Activated CD4-positive, alpha-beta T cell treated with anti-CD3 and anti-CD28 coated beads, Interleukin-2, amount 10 ng/mL, durations not matched to agents 7 days and 5 days (primary cell): ENCODE data around the gene BLOC1S2. TPM values are rescaled to one million over a fixed set of nuclear protein-coding genes. Genes with fewer than 3 reads are reported as not detected.
"Not testable (repeated sequence)": the region's sequence is repeated elsewhere in the genome, so short reads cannot be mapped to it uniquely, and the experiment has no call there.

Experiments
- CTCF ChIA-PET: fragments of 350-600 bp; sonication (Branson Sonifier 250); formaldehyde crosslinking; loops from one replicate; lab custom pipeline; 2021; ENCODE audit warnings: antibody characterized with exemption; lab: Charles Lee
- POLR2A ChIA-PET: fragments of 350-600 bp; sonication (Branson Sonifier 250); formaldehyde crosslinking; loops from one replicate; lab custom pipeline; 2021; ENCODE audit warnings: antibody characterized with exemption; lab: Charles Lee
- DNase-seq: peaks from one replicate; pipeline ENCODE4 v3.0.0-alpha.2; 2020
- H3K27ac Mint-ChIP-seq: one replicate; pipeline ENCODE4 v1.8.0; 2021; ENCODE audit warnings: mild to moderate bottlenecking, moderate library complexity, mixed read lengths
- H3K27me3 Mint-ChIP-seq: one replicate; pipeline ENCODE4 v1.8.0; 2021; ENCODE audit warnings: mixed read lengths
- H3K36me3 Mint-ChIP-seq: one replicate; pipeline ENCODE4 v1.8.0; 2021; ENCODE audit warnings: low read depth, mixed read lengths
- H3K4me1 Mint-ChIP-seq: one replicate; pipeline ENCODE4 v1.8.0; 2021; ENCODE audit warnings: mixed read lengths
- H3K4me3 Mint-ChIP-seq: one replicate; pipeline ENCODE4 v1.8.0; 2021; ENCODE audit warnings: mild to moderate bottlenecking, moderate library complexity, mixed read lengths
- H3K9me3 Mint-ChIP-seq: one replicate; pipeline ENCODE4 v1.8.0; 2021; ENCODE audit warnings: mixed read lengths
- total RNA-seq, 2 experiments: library from RNA; stranded (reverse); gene quantifications; one replicate each; pipeline ENCODE4 v1.2.3, GENCODE V29; 2021

The BLOC1S2 gene
- total RNA-seq, 2 experiments from 2014 or later: 42.1 to 46.9 TPM

- DNase-seq: no peak
- no peaks in the 10 kb centered on the region for H3K9me3 Mint-ChIP-seq
- no peaks in the 10 kb centered on the region for H3K4me1 Mint-ChIP-seq
- no peak overlapping the region for H3K27ac Mint-ChIP-seq
- no peak overlapping the region for H3K4me3 Mint-ChIP-seq
- ChIA-PET POLR2A (no interaction called here), CTCF (interaction anchor here (1.7 to 2.4 kb wide), 2 partner anchors 12 to 15 kb away, joined by 3 to 8 read pairs; no protein-coding TSS in a partner anchor)
- H3K27me3 Mint-ChIP-seq: peaks cover 56% of the 10 kb centered on the region
- H3K36me3 Mint-ChIP-seq: no peaks in the 10 kb centered on the region
Measured at GRCh38 chr10:100315615-100316014, 29.1 kb upstream of the BLOC1S2 start.

GRCh38 chr10:100311298-100311697 is 24.8 kb upstream of the BLOC1S2 start:
- ChIA-PET POLR2A (no interaction called here), CTCF (interaction anchor here (0.7 to 1.5 kb wide), 3 partner anchors 13 to 122 kb away, joined by 3 to 5 read pairs (median 4); no protein-coding TSS in a partner anchor)
- H3K4me3 Mint-ChIP-seq: no peak overlapping the region
- no peaks in the 10 kb centered on the region for H3K4me1 Mint-ChIP-seq
- H3K9me3 Mint-ChIP-seq: no peaks in the 10 kb centered on the region
- H3K27ac Mint-ChIP-seq: no peak overlapping the region
- H3K36me3 Mint-ChIP-seq: no peaks in the 10 kb centered on the region
- no peak for DNase-seq
- peaks cover 60% of the 10 kb centered on the region for H3K27me3 Mint-ChIP-seq

- DNase-seq: no peak
- H3K27ac Mint-ChIP-seq: no peak overlapping the region
- no peaks in the 10 kb centered on the region for H3K4me1 Mint-ChIP-seq
- CTCF ChIA-PET: no interaction called here
- H3K4me3 Mint-ChIP-seq: no peak overlapping the region
- no peaks in the 10 kb centered on the region for H3K36me3 Mint-ChIP-seq
- peaks cover 63% of the 10 kb centered on the region for H3K27me3 Mint-ChIP-seq
- POLR2A ChIA-PET: no interaction called here
- no peaks in the 10 kb centered on the region for H3K9me3 Mint-ChIP-seq
Measured at GRCh38 chr10:100307684-100308083, 21.2 kb upstream of the BLOC1S2 start.

- POLR2A ChIA-PET: no interaction called here
- no peak overlapping the region for H3K27ac Mint-ChIP-seq
Measured at GRCh38 chr10:100306861-100307260, 20.4 kb upstream of the BLOC1S2 start.

GRCh38 chr10:100304414-100304813 is 17.9 kb upstream of the BLOC1S2 start:
- H3K27me3 Mint-ChIP-seq: peaks cover 50% of the 10 kb centered on the region
- no peaks in the 10 kb centered on the region for H3K4me1 Mint-ChIP-seq

More at GRCh38 chr10:100306861-100307260, 20.4 kb upstream of the BLOC1S2 start:
- no peaks in the 10 kb centered on the region for H3K9me3 Mint-ChIP-seq
- no peak for DNase-seq
- H3K4me3 Mint-ChIP-seq: no peak overlapping the region
- CTCF ChIA-PET: no interaction called here
- H3K4me1 Mint-ChIP-seq: no peaks in the 10 kb centered on the region
- peaks cover 58% of the 10 kb centered on the region for H3K27me3 Mint-ChIP-seq
- H3K36me3 Mint-ChIP-seq: no peaks in the 10 kb centered on the region

GRCh38 chr10:100303724-100304319 is 17.3 kb upstream of the BLOC1S2 start:
- Mint-ChIP-seq H3K27ac (no peak overlapping the region), H3K27me3 (peaks cover 47% of the 10 kb centered on the region), H3K4me1 (no peaks in the 10 kb centered on the region), H3K9me3 (no peaks in the 10 kb centered on the region), H3K4me3 (no peak overlapping the region), H3K36me3 (no peaks in the 10 kb centered on the region)
- DNase-seq: no peak
- ChIA-PET CTCF (interaction anchor here (0.5 to 1.3 kb wide), 2 partner anchors 129 to 179 kb away, joined by 3 to 4 read pairs; no protein-coding TSS in a partner anchor), POLR2A (no interaction called here)

More at GRCh38 chr10:100304414-100304813, 17.9 kb upstream of the BLOC1S2 start:
- Mint-ChIP-seq H3K4me3 (no peak overlapping the region), H3K36me3 (no peaks in the 10 kb centered on the region), H3K27ac (no peak overlapping the region), H3K9me3 (no peaks in the 10 kb centered on the region)
- CTCF ChIA-PET: interaction anchor here (0.6 to 1.3 kb wide), 5 partner anchors 11 to 877 kb away, joined by 3 to 4 read pairs (median 3); no protein-coding TSS in a partner anchor
- DNase-seq: no peak
- POLR2A ChIA-PET: no interaction called here

GRCh38 chr10:100301123-100301522 is 14.6 kb upstream of the BLOC1S2 start:
- H3K4me1 Mint-ChIP-seq, H3K27ac Mint-ChIP-seq, H3K36me3 Mint-ChIP-seq, CTCF ChIA-PET, POLR2A ChIA-PET, H3K9me3 Mint-ChIP-seq, DNase-seq, H3K4me3 Mint-ChIP-seq: not testable (repeated sequence)
- peaks cover 30% of the 10 kb centered on the region for H3K27me3 Mint-ChIP-seq

GRCh38 chr10:100297242-100297641 is 10.8 kb upstream of the BLOC1S2 start:
- Mint-ChIP-seq H3K9me3 (no peaks in the 10 kb centered on the region), H3K36me3 (no peaks in the 10 kb centered on the region), H3K27me3 (peaks cover 20% of the 10 kb centered on the region), H3K4me3 (no peak overlapping the region), H3K4me1 (no peaks in the 10 kb centered on the region), H3K27ac (no peak overlapping the region)
- POLR2A ChIA-PET: interaction anchor here (0.6 kb wide), 1 partner anchor 225 kb away, joined by 3 read pairs; no protein-coding TSS in a partner anchor
- no peak for DNase-seq
- CTCF ChIA-PET: interaction anchor here (1.8 kb wide), 1 partner anchor 42 kb away, joined by 6 read pairs; no protein-coding TSS in a partner anchor

GRCh38 chr10:100293066-100293465 is 6.6 kb upstream of the BLOC1S2 start:
- peaks cover 4% of the 10 kb centered on the region for H3K4me1 Mint-ChIP-seq
- DNase-seq: no peak
- H3K4me3 Mint-ChIP-seq: no peak overlapping the region
- peaks cover 28% of the 10 kb centered on the region for H3K27me3 Mint-ChIP-seq
- no peaks in the 10 kb centered on the region for H3K9me3 Mint-ChIP-seq
- ChIA-PET CTCF (interaction anchor here (1.1 kb wide), 1 partner anchor 12 kb away, joined by 3 read pairs; no protein-coding TSS in a partner anchor), POLR2A (no interaction called here)
- no peaks in the 10 kb centered on the region for H3K36me3 Mint-ChIP-seq
- no peak overlapping the region for H3K27ac Mint-ChIP-seq

GRCh38 chr10:100292300-100292699 is 5.8 kb upstream of the BLOC1S2 start:
- DNase-seq, H3K9me3 Mint-ChIP-seq, H3K27ac Mint-ChIP-seq, H3K4me1 Mint-ChIP-seq, H3K36me3 Mint-ChIP-seq, POLR2A ChIA-PET, H3K4me3 Mint-ChIP-seq: not testable (repeated sequence)
- CTCF ChIA-PET: interaction anchor here (1.1 to 1.3 kb wide), 2 partner anchors 36 to 126 kb away, joined by 3 to 5 read pairs; no protein-coding TSS in a partner anchor
- peaks cover 26% of the 10 kb centered on the region for H3K27me3 Mint-ChIP-seq

GRCh38 chr10:100291356-100291755 is 4.9 kb upstream of the BLOC1S2 start:
- ChIA-PET CTCF (interaction anchor here (0.5 to 1.3 kb wide), 5 partner anchors 18 to 1218 kb away, joined by 3 to 5 read pairs (median 3); no protein-coding TSS in a partner anchor), POLR2A (no interaction called here)
- DNase-seq: no peak
- H3K4me3 Mint-ChIP-seq: no peak overlapping the region
- no peak overlapping the region for H3K27ac Mint-ChIP-seq
- no peaks in the 10 kb centered on the region for H3K9me3 Mint-ChIP-seq
- peaks cover 18% of the 10 kb centered on the region for H3K4me1 Mint-ChIP-seq
- H3K27me3 Mint-ChIP-seq: peaks cover 26% of the 10 kb centered on the region
- H3K36me3 Mint-ChIP-seq: peaks cover 1% of the 10 kb centered on the region

- no peaks in the 10 kb centered on the region for H3K9me3 Mint-ChIP-seq
- ChIA-PET CTCF (interaction anchor here (1.2 kb wide), 1 partner anchor 58 kb away, joined by 3 read pairs; no protein-coding TSS in a partner anchor), POLR2A (no interaction called here)
Measured at GRCh38 chr10:100289641-100290040, 3.2 kb upstream of the BLOC1S2 start.

GRCh38 chr10:100288196-100288595 is 1.7 kb upstream of the BLOC1S2 start:
- Mint-ChIP-seq H3K36me3 (peaks cover 13% of the 10 kb centered on the region), H3K4me3 (no peak overlapping the region), H3K27ac (no peak overlapping the region), H3K27me3 (peaks cover 12% of the 10 kb centered on the region), H3K9me3 (no peaks in the 10 kb centered on the region), H3K4me1 (peaks cover 38% of the 10 kb centered on the region)
- DNase-seq: no peak
- ChIA-PET CTCF (interaction anchor here (1.6 kb wide), 1 partner anchor 10 kb away, joined by 3 read pairs; no protein-coding TSS in a partner anchor), POLR2A (no interaction called here)

More at GRCh38 chr10:100289641-100290040, 3.2 kb upstream of the BLOC1S2 start:
- no peak overlapping the region for H3K4me3 Mint-ChIP-seq
- H3K36me3 Mint-ChIP-seq: peaks cover 10% of the 10 kb centered on the region
- peaks cover 21% of the 10 kb centered on the region for H3K27me3 Mint-ChIP-seq
- DNase-seq: no peak
- no peak overlapping the region for H3K27ac Mint-ChIP-seq
- H3K4me1 Mint-ChIP-seq: peaks cover 33% of the 10 kb centered on the region
